GM12864 (cell line): Measurements from ENCODE around the gene TSHZ1.

Experiments used
- DNase-seq: peaks from one replicate; pipeline ENCODE4 v3.0.0-alpha.2; 2011; ENCODE audit warnings: low read depth
- H3K4me3 ChIP-seq: 2 replicates; pipeline ENCODE4 v1.5.1; 2011; ENCODE audit warnings: mild to moderate bottlenecking, low read depth, low read length, control low read depth
- TF ChIP-seq, protein P1 (sequence below): IDR thresholded peaks from 2 replicates; pipeline ENCODE4 v1.5.1; 2011; ENCODE audit warnings: low read depth, mild to moderate bottlenecking, moderate library complexity, low read length, control low read depth, inconsistent platforms; ENCODE audit errors: missing control alignments

TSHZ1 gene, protein sequence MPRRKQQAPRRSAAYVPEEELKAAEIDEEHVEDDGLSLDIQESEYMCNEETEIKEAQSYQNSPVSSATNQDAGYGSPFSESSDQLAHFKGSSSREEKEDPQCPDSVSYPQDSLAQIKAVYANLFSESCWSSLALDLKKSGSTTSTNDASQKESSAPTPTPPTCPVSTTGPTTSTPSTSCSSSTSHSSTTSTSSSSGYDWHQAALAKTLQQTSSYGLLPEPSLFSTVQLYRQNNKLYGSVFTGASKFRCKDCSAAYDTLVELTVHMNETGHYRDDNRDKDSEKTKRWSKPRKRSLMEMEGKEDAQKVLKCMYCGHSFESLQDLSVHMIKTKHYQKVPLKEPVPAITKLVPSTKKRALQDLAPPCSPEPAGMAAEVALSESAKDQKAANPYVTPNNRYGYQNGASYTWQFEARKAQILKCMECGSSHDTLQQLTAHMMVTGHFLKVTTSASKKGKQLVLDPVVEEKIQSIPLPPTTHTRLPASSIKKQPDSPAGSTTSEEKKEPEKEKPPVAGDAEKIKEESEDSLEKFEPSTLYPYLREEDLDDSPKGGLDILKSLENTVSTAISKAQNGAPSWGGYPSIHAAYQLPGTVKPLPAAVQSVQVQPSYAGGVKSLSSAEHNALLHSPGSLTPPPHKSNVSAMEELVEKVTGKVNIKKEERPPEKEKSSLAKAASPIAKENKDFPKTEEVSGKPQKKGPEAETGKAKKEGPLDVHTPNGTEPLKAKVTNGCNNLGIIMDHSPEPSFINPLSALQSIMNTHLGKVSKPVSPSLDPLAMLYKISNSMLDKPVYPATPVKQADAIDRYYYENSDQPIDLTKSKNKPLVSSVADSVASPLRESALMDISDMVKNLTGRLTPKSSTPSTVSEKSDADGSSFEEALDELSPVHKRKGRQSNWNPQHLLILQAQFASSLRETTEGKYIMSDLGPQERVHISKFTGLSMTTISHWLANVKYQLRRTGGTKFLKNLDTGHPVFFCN (N-terminal part only)

DNA sequence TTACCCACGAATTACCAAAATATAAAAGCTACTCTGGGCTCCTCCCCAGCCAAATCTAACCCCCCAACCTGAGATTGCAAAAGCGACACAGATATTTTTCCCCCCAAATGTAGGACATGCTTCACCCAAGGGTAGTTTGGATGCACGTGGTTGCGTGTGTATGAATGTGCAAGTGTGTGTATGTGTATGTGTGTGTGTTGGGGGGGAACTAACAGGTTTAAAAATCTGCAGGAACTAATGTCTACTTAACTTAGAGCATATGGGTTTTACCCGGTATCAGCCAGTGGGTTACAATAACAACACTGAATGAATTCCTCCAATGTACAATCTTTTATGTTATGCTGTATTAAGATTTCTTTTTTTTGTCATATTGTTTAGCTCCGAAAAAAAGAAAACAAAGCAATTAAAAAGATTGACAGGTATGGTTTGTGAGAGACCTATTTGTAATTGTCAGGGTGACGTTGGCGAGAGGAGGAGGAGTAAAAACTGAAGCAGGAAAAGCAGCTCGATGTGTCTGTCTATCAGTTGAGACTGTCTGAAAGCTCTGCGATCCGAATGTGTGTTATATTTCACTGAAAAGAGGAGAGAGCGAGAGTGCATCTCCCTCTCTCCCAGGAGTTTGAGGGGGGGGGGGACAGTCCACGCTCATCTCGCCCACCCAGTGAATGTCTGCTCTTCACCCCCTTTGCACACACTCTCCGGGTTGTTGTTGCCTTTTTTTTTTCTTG is at the start of gene TSHZ1:
TSS of gene TSHZ1 (plus strand) at position 524 of the 728 bp plus-strand sequence. CDS start 1,080 bp downstream, outside the sequence.
- DNase-seq, result peak; percentile 73
- H3K4me3 ChIP-seq, result peak within 1 kb of the TSS; percentile 99
- TF ChIP-seq, protein P1, sequence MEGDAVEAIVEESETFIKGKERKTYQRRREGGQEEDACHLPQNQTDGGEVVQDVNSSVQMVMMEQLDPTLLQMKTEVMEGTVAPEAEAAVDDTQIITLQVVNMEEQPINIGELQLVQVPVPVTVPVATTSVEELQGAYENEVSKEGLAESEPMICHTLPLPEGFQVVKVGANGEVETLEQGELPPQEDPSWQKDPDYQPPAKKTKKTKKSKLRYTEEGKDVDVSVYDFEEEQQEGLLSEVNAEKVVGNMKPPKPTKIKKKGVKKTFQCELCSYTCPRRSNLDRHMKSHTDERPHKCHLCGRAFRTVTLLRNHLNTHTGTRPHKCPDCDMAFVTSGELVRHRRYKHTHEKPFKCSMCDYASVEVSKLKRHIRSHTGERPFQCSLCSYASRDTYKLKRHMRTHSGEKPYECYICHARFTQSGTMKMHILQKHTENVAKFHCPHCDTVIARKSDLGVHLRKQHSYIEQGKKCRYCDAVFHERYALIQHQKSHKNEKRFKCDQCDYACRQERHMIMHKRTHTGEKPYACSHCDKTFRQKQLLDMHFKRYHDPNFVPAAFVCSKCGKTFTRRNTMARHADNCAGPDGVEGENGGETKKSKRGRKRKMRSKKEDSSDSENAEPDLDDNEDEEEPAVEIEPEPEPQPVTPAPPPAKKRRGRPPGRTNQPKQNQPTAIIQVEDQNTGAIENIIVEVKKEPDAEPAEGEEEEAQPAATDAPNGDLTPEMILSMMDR, result no peak

DNA sequence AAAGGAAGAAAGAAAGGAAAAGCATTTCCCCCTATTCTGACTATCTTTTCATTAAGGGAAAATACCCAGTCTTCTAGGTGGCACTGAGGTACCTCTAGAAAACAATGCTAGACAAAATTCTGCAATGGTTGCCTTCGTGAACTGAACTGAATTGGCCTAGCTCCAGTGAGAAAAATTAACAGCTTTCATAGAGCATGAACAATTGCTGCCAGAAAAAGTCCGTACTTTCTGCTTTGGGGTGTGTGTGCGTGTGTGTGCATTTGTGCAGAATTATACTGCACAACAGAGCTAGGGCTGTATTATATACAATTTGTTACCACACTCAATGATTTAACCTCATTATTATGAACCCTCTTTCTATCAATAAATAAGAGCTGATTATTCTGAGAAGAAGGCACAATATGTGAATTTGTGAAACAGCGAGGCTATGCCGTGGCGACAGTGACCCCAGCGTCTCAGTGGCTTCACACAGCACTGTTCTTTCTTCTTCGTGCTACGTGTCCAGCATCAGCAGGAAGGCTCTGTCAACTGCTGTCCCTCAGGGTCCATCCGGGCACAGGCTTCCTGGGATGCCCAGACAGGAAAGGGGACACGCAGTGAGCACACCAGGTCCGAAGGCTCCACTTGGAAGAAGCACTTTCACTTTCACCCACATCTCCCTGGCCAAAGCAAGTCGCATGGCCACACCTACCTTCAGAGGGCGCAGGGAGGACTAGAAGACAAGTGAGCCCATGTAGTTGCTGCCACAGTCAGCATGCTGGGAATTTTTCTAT is 49.2 kb upstream of the TSHZ1 start:
- peak overlapping the region; percentile 45 for H3K4me3 ChIP-seq
- DNase-seq, result no peak
- TF ChIP-seq, protein P1, result no peak

DNA sequence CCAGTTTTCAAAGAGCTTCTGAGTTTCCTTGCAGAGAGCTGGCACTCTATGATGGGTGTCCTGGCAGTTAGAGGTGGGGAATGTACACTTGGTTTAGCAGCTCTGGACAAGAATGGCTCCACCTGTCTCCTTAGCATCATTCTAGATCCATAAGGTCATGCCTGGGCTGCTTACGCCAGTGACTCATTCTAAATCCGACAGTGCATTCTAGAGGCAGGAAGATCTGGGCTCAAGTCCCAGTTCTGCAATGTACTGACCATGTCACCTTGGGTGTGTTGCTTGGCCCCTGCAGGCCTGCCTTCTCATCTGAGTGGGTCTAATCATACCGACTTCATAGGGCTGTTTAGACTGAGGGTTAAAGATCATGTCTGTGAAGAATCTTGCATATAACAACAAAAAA is 48.1 kb upstream of the TSHZ1 start:
- DNase-seq, result no peak
- no peak overlapping the region for H3K4me3 ChIP-seq
- TF ChIP-seq, protein P1, result no peak

DNA sequence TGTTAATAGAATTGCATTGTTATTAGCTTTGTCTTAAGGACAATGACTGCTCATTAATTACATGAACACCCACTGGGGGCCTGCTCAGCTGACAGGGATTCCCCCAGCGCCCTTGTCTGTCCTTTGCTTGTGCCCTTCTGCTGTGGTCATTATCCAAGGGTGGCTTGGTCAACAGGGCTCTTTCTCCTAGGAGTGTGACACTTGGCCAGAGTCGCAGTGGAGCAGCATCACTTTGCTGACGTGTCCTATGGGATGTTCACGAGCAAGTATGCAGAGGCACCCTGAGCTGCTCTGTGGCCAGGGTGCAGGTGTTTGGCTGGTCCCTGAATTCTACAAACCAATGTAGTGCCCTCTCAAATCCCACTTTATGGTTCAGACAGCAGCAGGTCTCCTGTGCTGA is 47.6 kb upstream of the TSHZ1 start:
- no peak overlapping the region for H3K4me3 ChIP-seq
- DNase-seq, result no peak
- TF ChIP-seq, protein P1, result no peak

DNA sequence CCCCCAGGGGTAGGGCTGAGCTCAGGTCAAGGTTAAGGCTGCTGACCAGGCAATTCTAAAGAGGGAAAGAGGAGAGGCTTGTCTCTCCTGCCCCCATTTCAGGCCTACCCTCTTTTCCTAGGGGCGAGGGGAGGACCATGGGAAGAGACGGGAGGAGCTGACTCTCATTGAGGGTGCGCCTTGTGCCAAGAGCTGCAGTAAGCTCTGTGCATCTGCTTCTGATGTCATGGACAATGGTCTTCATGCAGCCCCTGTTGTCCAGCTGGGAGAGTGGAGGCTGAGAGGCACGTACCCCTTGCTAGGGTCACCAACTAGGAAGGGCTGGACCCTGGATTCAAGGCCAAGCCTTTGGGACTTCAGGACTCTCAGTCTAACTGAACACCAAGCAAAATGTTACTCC is 46.9 kb upstream of the TSHZ1 start:
- no peak overlapping the region for H3K4me3 ChIP-seq
- TF ChIP-seq, protein P1, result no peak
- DNase-seq, result no peak

DNA sequence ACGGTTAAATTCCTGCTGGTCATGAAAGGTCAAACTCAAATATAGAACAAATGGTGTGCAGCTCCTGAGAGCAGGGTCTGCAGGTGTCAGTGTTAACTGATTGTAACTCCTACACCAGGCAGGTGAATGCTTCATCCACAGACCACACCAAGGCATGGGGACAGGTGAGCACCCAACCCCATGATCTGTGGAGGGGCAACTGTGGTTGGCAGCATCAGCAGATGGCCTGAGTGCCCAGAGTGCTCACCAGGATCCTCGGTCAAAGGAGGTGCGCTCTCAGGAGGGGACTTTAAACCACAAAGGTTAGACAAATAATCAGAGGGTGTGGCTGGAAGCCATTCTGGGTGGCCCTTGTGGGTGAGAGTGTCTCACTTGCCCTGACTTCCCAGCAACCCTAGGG is 46.1 kb upstream of the TSHZ1 start:
- TF ChIP-seq, protein P1, result no peak
- no peak for DNase-seq
- H3K4me3 ChIP-seq, result no peak overlapping the region
